K562 (cell line): ENCODE data around the gene OR11A1. TPM values are rescaled to one million over a fixed set of nuclear protein-coding genes. Genes with fewer than 3 reads are reported as not detected.

Experiments
- ASH1L ChIP-seq: fragments of 450-650 bp; IDR thresholded peaks from 2 replicates; pipeline ENCODE4 v1.6.1; 2018; ENCODE audit warnings: borderline replicate concordance, mild to moderate bottlenecking, low read depth; ENCODE audit not compliant: partially characterized antibody
- BRF2 ChIP-seq: IDR thresholded peaks from 3 replicates; pipeline ENCODE4 v1.6.1; 2011; ENCODE audit warnings: borderline replicate concordance, mild to moderate bottlenecking; ENCODE audit not compliant: insufficient read length, insufficient read depth
- CHD7 ChIP-seq: fragments of 200-600 bp; sonication (generic); IDR thresholded peaks from one replicate; pipeline ENCODE4 v1.6.1; 2012; ENCODE audit warnings: mild to moderate bottlenecking, low read depth, low read length, inconsistent platforms
- CXXC5 ChIP-seq: fragments of 250-450 bp; sonication (Bioruptor Pico); IDR thresholded peaks from 2 replicates; pipeline ENCODE4 v1.8.0; 2022; ENCODE audit warnings: inconsistent platforms, mild to moderate bottlenecking, moderate library complexity
- DPF2 ChIP-seq: fragments of 450-650 bp; IDR thresholded peaks from 2 replicates; pipeline ENCODE4 v1.6.1; 2016
- ELF2 ChIP-seq: fragments of 250-450 bp; sonication (Bioruptor Pico); IDR thresholded peaks from 2 replicates; pipeline ENCODE4 v1.5.0; 2021; ENCODE audit warnings: mild to moderate bottlenecking
- ELF4 ChIP-seq: fragments of 450-650 bp; formaldehyde crosslinking; IDR thresholded peaks from 2 replicates; pipeline ENCODE4 v1.4.0; 2022; ENCODE audit warnings: missing genetic modification characterization
- ELK1 ChIP-seq: sonication (generic); formaldehyde crosslinking; IDR thresholded peaks from 2 replicates; pipeline ENCODE4 v1.8.1; 2022; ENCODE audit warnings: missing genetic modification reagents
- EZH2 ChIP-seq: IDR thresholded peaks from 2 replicates; pipeline ENCODE4 v1.6.1; 2012; ENCODE audit warnings: low read depth, mild to moderate bottlenecking, inconsistent platforms, low read length, borderline replicate concordance
- PPARD ChIP-seq: fragments of 250-450 bp; sonication (Bioruptor Pico); IDR thresholded peaks from 2 replicates; pipeline ENCODE4 v1.8.0; 2022; ENCODE audit warnings: inconsistent platforms, mild to moderate bottlenecking, moderate library complexity
- RBM14 ChIP-seq: fragments of 200-400 bp; formaldehyde crosslinking; IDR thresholded peaks from 2 replicates; pipeline ENCODE4 v1.6.1; 2018; ENCODE audit warnings: low read depth, mild to moderate bottlenecking, low read length, moderate library complexity, borderline replicate concordance; ENCODE audit not compliant: insufficient read depth
- SMARCA4 ChIP-seq: fragments of 450-650 bp; IDR thresholded peaks from 2 replicates; pipeline ENCODE4 v1.6.1; 2016
- SUPT5H ChIP-seq: fragments of 450-650 bp; IDR thresholded peaks from 2 replicates; pipeline ENCODE4 v1.6.1; 2016
- TCF7L2 ChIP-seq: fragments of 150-350 bp; IDR thresholded peaks from 2 replicates; pipeline ENCODE4 v1.6.1; 2016; ENCODE audit warnings: low read depth, mild to moderate bottlenecking, low read length, moderate library complexity
- TEAD2 ChIP-seq: fragments of 450-650 bp; IDR thresholded peaks from 2 replicates; pipeline ENCODE4 v1.6.1; 2016; ENCODE audit warnings: missing genetic modification characterization, control low read depth, missing compliant biosample characterization
- ZNF785 ChIP-seq: fragments of 250-450 bp; sonication (Bioruptor Pico); IDR thresholded peaks from 2 replicates; pipeline ENCODE4 v1.4.0; 2020; ENCODE audit warnings: mild to moderate bottlenecking
- polyA plus RNA-seq, 8 experiments: library from polyadenylated mRNA; depleted of rRNA in 4 of 8; stranded (reverse) in 5 of 8; unstranded in 3 of 8; fragments of >200 nt; fragmentation: Nextera tagmentation in 2 of 8; fragmentation: Illumina TruSeq in 1 of 8; extraction: Ambion mirVana in 2 of 8; extraction: Trizol in 1 of 8; gene quantifications; 2 replicates each; pipeline versions ENCODE4 v1.2.1 to v1.2.3, GENCODE V29; 2011 to 2014; ENCODE audit warnings: inconsistent platforms in 1 of 8, missing spikeins in 1 of 8
- total RNA-seq, 7 experiments: library from RNA; depleted of rRNA in 6 of 7; stranded (reverse); fragments of >200 nt in 6 of 7; fragmentation: Illumina TruSeq in 2 of 7; extraction: Trizol in 2 of 7; gene quantifications; 2 replicates each; pipeline versions ENCODE4 v1.2.1 to v1.2.3, GENCODE V29; 2011 to 2021; ENCODE audit warnings: low replicate concordance in 1 of 7

The OR11A1 gene
- total and polyA plus RNA-seq, 9 of the 15 experiments (the other 6 are each of a cell fraction or from before 2014, with no cell fraction given): not detected

GRCh38 chr6:29442719-29443118, 14.2 kb downstream of the OR11A1 start (continued):
- TF ChIP-seq ASH1L: no peak
- no peak for TF ChIP-seq RBM14
- TF ChIP-seq SUPT5H: no peak
- TF ChIP-seq SMARCA4: no peak
- TF ChIP-seq EZH2: no peak
- no peak for TF ChIP-seq PPARD (CRISPR knock-in tag)
- no peak for TF ChIP-seq CXXC5 (CRISPR knock-in tag)
- peak; percentile 78 for TF ChIP-seq ELF2
- no peak for TF ChIP-seq DPF2
- no peak for TF ChIP-seq ELF4
- TF ChIP-seq ZNF785 (CRISPR knock-in tag): no peak
- no peak for TF ChIP-seq CHD7
- no peak for TF ChIP-seq TEAD2 (tag)
- TF ChIP-seq ELK1 (CRISPR knock-in tag): no peak
- TF ChIP-seq TCF7L2: no peak
- no peak for TF ChIP-seq BRF2
